Activated effector memory CD4-positive, alpha-beta T cell treated with anti-CD3 and anti-CD28 coated beads, Interleukin-2, amount 50 U/mL, for 16 hours (primary cell): Measurements from ENCODE around the gene KDM4B.
A peak's percentile ranks its signal among the peaks of the same experiment; 100 is the strongest.
"Not testable (repeated sequence)": the region's sequence is repeated elsewhere in the genome, so short reads cannot be mapped to it uniquely, and the experiment has no call there.

Experiments
- DNase-seq: peaks from one replicate; pipeline ENCODE4 v3.0.0-alpha.2; 2020

KDM4B gene

GRCh38 chr19:4968462-4969291 is at the start of gene KDM4B:
Gene KDM4B, plus strand, starts transcription at chr19:4969113. Its CDS starts 63,778 bp downstream, at chr19:5032891.
- peak; percentile 100 for DNase-seq

GRCh38 chr19:4922530-4923275 is 46.2 kb upstream of the KDM4B start:
- DNase-seq, result no peak

GRCh38 chr19:4923276-4923747 is 45.6 kb upstream of the KDM4B start:
- no peak for DNase-seq

GRCh38 chr19:4929186-4929585 is 39.7 kb upstream of the KDM4B start:
- DNase-seq, result no peak

- DNase-seq, result no peak
Measured at GRCh38 chr19:4930664-4931063, 38.2 kb upstream of the KDM4B start.

- DNase-seq, result no peak
Measured at GRCh38 chr19:4932711-4933110, 36.2 kb upstream of the KDM4B start.

- DNase-seq, result no peak
Measured at GRCh38 chr19:4933528-4933927, 35.4 kb upstream of the KDM4B start.

- no peak for DNase-seq
Measured at GRCh38 chr19:4935444-4935843, 33.5 kb upstream of the KDM4B start.

- no peak for DNase-seq
Measured at GRCh38 chr19:4937060-4937459, 31.9 kb upstream of the KDM4B start.

GRCh38 chr19:4938461-4938860 is 30.5 kb upstream of the KDM4B start:
- not testable (repeated sequence) for DNase-seq

- no peak for DNase-seq
Measured at GRCh38 chr19:4939466-4939865, 29.4 kb upstream of the KDM4B start.

- not testable (repeated sequence) for DNase-seq
Measured at GRCh38 chr19:4941638-4942169, 27.2 kb upstream of the KDM4B start.

- DNase-seq, result not testable (repeated sequence)
Measured at GRCh38 chr19:4950650-4951049, 18.3 kb upstream of the KDM4B start.

- DNase-seq, result no peak
Measured at GRCh38 chr19:4951656-4952055, 17.3 kb upstream of the KDM4B start.

- DNase-seq, result no peak
Measured at GRCh38 chr19:4952945-4953344, 16.0 kb upstream of the KDM4B start.

GRCh38 chr19:4954320-4955149 is 14.4 kb upstream of the KDM4B start:
- not testable (repeated sequence) for DNase-seq

GRCh38 chr19:4955274-4955673 is 13.6 kb upstream of the KDM4B start:
- DNase-seq, result no peak

GRCh38 chr19:4957981-4958380 is 10.9 kb upstream of the KDM4B start:
- DNase-seq, result no peak

GRCh38 chr19:4962085-4962619 is 6.8 kb upstream of the KDM4B start:
- DNase-seq, result no peak

GRCh38 chr19:4965061-4965460 is 3.9 kb upstream of the KDM4B start:
- no peak for DNase-seq

- no peak for DNase-seq
Measured at GRCh38 chr19:4966591-4966990, 2.3 kb upstream of the KDM4B start.

GRCh38 chr19:4967738-4968461 is 1.0 kb upstream of the KDM4B start:
- DNase-seq, result no peak
